KG1 (cell line): Measurements from ENCODE around the gene MB.
A peak's percentile ranks its signal among the peaks of the same experiment; 100 is the strongest.

Experiments used
- DNase-seq: peaks from one replicate; lab custom pipeline; 2025; lab: John Stamatoyannopoulos, UW

Gene MB

DNA sequence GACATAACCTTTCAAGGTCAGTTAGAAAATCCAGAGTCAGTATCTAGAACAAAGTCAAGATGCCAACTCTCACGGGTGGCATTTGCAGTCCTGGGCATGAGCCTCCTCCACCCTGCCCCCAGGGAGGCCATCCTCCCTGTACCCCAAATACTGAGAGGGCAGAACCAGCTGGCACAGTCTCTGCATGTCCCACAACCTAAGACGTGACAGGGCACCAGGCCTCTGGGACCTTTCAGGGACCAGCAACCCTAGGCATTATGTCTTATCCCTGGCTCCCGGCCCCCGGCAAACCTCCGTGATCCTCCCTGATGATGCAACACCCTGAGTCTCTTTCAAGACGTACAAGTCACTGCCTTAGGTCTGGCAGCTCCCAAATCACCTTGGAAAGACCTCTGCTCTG, 2.0 kb downstream of the MB start:
- DNase-seq, result no peak

DNA sequence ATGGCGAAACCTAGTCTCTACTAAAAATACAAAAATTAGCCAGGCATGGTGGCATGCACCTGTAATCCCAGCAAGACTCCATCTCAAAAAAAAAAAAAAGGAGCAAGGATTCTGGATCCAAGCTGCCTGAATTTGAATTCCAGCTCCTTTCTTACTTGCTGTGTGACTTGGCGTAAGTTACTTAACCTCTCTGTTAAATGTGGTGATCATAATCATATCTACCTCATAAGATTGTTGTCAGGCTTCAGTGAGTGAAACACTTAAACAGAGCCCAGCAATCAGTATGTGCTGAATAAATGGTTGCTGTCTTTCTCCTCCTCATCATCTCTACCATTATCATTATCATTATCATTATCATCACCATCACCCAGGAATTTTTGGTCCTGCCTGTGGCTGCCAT, 2.7 kb downstream of the MB start:
- no peak for DNase-seq

DNA sequence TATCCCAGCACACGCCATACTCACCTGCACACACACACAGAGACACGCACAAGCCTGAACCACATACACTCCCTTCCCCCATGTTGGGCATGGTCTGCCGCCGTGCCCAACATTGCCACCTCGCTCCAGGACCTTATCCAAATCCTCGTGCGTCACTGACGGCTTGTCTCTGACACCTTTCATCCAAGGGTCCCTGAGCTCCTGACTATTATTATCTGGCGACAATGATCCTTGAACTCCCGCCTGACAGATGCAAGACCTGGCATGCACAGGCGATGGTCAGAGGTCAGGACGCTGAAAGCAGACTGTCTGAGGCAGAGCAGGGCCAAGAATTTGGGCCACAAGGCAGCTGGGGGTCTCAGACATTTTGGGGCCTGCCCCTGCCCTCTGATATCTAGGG, 4.2 kb downstream of the MB start:
- DNase-seq, result no peak

DNA sequence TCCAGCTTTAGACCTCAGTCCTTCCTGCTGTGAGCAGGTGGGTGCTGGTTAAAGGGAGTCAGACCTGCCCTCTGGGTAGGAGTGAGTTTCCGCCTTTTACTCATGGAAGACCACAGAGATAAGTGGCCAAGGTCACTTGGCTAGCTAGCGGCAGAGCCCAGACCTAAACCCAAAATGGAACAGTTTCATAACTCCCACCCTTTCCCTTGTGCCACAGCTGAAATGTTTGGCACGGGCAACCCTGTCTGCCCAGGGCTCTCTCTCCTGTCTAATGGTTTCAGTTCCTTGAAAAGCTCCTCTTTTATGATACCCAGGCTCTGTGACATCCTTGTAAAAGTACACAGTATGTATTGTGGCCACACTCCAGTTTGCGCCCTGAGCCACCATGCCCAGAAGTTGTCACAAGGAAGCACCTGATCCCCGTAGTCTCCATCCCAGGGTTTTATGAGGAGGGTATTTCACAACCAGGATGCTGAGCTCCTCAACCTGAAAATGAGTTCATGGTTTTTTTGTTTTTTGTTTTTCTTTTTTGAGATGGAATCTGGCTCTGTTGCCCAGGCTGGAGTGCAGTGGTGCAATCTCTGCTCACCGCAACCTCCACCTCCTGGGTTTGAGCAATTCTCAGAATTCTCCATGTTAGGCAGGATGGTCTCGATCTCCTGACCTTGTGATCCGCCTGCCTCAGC, 5.1 kb downstream of the MB start:
- DNase-seq, result peak; percentile 23

DNA sequence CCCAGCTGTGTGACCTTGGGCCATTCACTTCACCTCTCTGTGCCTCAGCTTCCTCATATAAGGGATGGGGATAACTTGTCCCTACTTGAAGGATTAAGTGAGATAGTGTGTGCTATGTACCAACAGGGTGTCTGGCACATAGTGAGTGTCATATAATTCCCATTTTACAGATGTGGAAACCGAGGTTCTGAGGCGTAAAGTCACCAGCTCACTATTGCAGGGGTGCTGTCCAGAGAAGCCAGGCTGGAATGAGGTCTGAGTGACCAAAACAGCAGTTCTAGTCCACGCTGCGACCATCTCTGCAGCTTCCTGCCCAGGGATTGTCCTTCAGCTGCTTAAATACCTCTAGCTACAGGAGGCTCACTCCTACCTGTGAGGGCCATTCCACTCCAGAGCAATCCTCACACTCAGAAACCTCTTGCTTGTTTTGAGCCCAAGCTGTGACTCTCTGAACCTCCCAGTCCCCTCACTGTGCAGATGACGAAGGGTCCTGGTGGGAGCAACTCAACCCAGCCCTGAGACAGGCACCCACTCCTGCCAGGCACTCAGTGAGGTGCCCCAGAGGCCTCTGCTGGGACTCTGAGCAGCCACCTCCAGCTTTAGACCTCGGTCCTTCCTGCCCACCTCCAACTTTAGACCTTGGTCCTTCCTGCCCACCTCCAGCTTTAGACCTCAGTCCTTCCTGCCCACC, 5.8 kb downstream of the MB start:
- DNase-seq, result no peak

DNA sequence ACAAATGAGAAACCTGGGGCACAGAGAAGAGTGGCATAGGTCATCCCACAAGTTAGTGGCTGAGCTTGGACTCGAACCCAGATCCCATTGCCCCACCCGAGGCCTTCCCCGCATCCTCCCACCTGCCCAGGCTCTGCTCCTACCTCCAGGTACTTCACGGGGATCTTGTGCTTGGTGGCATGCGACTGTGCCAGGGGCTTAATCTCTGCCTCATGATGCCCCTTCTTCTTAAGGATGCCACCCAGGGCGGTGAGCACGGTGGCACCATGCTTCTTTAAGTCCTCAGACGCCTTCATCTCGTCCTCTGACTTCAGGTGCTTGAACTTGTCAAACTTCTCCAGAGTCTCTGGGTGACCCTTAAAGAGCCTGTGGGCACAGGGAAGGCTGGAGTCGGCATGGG, 6.4 kb downstream of the MB start:
- no peak for DNase-seq

DNA sequence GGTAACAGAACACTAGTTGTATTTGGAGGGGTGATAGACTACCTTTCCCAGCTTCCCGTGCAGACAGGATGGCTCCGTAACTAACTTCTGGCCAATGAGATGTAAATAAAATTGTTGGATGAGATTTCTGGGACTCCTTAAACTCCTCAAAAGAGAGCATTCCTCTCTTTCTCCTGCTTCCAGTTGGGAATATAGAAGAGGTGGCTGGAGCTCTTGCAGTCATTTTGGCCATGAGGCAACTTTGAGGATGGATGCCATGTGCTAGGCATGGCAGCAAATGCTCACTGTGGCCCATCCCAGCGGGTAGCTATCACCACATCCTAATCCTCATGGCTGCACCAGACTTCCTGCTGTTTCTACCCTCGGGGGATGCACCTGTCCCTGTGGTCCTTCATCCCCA, 7.4 kb downstream of the MB start:
- DNase-seq, result no peak

DNA sequence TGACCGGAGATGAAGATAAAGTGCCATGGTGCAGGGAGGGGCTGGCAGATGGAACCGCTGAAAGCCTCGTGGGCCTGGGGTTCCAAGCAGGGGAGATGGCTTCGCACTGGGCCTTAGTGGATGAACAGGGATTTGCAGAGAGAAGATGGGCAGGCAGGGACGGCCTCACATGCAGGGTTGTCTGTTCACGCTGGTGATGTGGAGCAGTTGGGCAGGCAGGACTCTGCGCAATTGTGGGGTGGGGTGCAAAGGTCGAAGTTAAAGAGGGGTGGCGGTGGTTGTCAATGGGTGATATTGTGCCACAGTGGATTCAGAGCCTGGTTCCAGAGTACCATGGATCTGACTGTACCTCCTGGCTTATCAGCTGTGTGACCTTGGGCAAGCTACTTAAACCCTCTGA, 7.9 kb downstream of the MB start:
- DNase-seq, result no peak

DNA sequence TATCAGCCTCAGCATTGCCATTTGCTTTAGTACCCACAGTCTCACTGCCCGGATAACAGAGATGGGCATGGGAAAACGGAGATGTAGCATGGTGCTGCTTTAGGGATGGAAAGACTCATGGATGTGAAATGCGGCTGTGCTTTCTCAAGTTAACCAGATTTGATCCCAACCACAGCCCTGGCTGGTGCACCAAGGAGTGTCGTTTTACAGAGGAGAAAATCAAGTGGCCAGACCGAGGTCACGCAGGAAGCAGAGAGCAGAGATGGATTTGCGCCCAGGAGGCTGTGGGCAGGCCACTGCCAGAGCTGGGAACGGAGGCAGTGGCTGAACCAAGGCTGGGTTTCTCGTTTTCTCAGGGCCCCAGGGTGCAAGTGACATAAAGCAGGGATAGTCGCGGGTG, 9.0 kb downstream of the MB start:
- no peak for DNase-seq

DNA sequence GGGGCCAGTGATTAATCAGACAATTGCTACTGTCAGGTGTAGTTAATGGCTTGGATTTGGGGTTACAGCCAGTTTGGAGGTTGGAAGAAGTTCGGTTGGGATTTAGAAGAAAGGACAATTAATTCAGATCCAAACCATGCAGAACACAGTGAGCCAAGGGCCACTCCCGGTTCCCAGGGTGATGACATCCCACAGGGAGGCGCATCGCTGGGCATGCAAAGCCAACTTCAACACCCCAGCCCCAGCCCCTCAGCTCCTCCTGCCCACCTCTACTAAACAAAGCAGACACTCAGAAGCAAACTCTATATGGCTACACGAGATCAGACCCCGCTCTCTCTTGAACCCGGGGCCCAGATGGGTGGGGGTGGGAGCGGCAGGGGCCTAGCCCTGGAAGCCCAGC, 10.2 kb downstream of the MB start:
- DNase-seq, result no peak

DNA sequence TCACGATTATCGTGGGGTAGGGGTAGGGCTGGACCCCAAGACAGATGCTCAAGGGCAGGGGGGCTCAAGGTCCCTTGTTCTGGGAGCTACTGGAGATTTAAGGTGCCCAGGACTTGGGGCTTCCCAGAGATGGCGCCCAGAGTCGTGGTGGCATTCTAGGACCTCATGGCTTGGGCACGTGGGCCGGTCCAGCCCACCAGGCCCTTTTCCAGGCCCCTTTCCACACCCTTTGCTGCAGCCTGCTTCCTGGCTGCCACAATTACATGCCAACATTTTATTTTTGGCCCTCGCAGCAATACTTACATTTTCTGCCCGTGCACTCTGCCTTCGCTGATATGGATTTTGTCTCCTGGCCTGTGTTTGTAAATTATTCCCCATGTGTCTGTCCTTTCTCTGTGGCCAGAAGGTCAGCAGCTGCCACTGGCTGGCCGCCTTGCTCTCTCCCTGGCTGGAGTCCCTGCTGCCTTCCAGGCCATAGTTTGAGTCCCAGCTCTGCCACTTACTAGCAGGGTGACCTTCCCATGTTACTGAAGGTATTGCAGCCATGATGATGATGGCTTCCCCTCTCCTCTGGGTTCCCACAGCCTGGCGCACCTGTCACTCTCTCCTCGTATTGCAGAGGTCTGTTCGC, 11.2 kb downstream of the MB start:
- DNase-seq, result no peak

DNA sequence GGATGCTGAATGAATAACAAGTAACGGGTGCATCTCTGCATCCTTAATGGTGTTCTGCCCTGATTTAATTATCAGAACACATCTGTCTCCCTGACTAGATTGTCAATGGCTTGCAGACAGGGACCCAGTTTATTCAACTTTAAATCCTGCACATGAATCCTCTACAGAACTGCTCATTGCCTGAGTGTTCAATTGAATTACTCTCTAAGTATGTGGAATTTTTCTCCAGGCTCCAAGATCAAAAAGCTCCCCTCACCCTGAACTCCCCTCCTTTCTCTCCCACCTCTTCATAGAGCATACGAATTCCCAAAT, 11.8 kb downstream of the MB start:
- DNase-seq, result no peak

DNA sequence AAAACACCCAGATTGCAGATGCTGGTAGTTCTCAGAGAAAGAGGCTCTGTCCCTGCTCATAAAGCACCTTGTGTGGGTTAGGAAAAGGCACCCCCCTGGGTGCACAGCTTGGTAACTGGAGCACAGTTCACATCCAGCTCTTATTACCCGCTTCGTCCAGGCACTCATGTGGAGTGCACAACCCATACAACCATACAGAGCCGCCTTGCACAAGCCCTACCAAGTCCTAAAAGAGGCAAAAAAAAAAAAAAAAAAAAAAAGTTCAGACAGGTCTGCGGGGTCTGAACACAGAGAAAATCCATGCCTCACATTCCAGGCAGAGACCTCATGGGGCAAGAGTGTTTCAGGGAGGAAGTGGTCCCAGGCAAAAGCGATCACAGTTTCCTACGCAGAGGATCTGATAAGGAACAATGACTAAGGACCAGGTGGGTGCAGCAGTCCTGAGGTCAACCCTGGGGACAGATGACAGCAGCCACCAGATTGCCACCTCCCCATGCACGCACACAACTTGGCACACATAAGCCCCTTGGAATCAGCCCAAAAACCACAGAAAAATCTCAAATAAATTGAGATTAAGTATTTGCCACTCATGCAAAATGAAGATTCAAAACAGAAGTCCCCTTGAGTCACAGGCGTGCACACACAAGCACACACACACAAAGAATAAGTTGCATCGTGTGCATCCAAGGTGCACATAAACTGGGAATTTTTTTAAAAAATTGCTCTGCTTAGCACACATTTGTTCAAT, 12.3 kb downstream of the MB start:
- DNase-seq, result no peak

DNA sequence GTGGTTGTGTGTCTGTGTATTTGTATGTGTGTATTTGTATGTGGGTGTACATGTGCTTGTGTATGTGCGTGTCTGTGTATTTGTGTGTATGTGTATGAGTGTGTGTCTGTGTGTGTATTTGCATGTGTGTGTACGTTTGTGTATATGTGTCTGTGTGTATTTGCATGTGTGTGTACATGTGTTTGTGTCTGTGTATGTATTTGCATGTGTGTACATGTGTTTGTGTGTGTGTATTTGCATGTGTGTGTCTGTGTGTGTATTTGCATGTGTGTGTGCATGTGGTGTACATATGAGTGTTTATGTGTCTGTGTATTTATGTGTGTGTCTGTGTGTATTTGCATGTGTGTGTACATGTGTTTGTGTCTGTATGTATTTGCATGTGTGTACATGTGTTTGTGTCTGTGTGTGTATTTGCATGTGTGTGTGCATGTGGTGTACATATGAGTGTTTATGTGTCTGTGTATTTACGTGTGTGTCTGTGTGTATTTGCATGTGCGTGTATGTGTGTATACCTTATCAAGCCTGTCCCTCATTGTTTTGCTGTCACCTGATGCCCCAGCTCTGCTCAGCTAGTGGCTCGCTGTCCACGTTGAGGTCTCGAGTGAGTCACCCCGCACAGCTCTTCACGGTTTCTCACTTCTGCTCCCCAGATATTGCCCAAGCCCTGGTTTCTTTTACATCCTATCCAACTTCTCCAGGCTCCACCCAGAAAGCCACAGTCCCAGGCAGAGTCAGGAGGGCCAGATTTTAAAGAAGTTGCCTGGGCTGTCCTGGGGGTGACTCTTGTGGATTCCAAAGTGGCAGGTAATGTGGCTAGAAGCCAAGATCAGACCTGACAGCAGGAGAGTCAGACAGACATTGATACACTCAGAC, 15.2 kb downstream of the MB start:
- peak; percentile 17 for DNase-seq

DNA sequence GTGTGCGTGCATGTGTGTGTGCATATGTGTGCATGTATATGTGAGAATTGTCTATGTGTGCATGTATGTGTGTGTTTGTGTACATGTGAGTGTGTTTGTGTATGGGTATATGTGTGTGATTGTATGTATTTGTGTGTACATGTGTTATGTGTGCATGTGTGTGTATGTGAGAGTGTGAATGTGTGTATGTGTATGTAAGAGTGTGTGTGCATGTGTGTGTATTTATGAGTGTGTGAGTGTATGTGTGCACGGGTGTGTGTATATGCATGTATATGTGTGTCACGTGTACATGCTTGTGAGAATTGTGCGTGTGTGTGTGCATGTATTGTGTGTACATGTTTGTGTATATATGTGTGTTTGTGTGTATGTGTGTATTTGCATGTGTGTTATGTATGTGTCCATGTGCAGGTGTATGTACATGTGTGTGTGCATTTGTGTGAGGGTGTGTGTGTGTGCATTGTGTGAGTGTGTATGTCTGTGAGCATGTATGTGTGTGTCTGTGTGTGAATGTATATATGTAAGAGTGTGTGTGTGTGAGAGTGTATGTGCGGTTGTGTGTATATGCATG, 16.0 kb downstream of the MB start:
- DNase-seq, result no peak

DNA sequence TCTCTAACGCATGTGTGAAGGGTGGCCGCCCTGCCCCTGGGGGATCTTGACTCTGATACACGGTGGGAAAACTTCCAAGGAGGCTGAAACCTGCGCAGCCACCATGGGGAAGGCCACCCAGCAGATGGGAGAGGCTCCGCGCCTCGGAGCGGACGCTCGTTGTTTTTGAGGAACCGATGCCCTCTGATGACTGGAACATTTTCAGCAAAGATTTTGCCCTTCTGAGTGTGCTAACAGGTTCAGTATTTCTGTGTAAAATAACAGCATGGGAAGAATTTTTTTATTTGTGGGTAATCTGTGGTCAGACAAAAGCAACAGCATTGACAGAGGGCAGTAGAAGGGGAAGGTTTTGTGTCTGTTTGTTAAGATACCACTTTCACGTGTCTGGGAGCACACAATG, 16.7 kb downstream of the MB start:
- DNase-seq, result no peak

DNA sequence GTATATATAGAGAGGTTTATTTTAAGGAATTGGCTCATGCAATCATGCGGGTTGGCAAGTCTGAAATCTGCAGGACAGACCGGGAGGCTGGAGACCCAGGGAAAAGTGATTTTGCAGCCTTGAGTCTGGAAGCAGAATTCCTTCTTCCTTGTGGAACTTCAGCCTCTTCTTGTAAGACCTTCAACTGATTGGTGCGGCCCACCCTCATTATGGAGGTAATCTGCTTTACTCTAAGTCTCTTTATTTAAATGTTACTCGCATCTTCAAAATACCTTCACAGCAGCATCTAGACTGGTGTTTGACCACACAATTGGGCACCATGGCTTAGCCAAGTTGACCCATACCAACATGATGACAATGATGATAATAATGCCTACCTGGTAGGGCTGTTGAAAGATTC, 17.8 kb downstream of the MB start:
- no peak for DNase-seq

DNA sequence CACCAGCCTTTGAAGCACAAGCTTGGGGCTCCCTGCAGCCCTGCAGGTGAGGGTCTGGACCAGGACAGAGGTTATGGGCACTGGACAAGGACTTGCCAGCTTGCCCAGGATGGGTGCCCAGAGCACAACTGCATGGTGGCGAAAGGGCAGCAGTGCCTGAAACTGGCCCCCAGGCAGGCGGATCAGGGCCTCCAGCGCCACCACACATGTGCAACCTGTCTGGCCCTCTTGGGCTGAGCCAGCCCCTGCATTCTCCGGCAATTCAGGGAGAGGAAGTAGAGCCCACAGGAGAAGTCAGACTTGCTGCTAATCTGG, 18.8 kb downstream of the MB start:
- no peak for DNase-seq

DNA sequence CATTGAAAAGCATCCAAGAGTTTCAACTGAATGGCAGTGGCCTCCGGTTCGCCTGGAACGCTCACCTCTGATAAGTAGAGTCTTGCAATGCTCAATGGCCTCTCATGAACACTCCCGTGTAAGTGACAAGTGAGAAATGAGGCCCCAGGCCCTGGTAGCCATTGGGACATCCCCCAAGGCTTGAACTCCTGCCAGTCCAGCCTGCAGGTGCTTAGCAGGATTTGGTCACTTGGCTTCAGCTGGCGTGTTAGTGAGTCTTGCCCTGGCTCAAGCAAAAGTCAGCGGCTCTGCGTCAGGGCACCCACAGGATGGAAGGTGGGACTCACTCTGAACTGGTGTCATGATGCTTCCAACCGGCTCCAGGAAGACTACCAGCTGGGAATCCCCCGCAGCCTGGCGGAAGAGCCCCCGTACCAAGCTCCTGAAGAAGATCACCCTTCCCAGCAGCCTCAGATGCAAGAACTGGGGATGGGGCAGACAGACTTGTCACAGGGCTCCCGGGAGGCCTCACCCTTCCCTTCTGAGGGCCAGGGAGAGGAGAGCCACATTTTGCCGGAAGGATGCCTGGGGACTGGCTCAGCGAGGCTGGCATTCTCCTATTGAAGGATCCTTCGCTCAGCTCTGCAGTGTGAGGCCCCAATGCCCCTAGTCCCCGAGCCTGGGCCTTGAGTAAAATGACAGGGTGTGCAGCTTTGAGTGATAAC, 19.3 kb downstream of the MB start:
- no peak for DNase-seq

DNA sequence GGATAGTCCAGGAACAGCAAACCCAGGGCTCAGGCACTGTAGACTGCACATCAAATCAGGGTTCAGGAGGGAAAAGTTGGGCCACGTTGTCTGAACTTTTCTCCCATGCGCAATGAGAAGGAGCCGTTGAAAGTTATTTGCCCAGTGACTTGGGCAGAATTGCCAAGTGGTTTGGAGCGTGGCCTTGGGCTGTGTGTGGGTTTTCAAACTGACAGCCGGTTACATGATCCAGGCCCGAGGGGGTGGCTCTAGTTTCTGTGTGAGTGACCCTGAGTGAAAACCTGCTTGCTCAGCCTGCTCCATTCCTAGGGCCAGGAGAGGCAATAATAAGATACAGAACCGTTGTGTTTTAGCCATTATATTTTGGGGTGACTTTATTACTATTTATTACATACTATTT, 20.3 kb downstream of the MB start:
- DNase-seq, result no peak

DNA sequence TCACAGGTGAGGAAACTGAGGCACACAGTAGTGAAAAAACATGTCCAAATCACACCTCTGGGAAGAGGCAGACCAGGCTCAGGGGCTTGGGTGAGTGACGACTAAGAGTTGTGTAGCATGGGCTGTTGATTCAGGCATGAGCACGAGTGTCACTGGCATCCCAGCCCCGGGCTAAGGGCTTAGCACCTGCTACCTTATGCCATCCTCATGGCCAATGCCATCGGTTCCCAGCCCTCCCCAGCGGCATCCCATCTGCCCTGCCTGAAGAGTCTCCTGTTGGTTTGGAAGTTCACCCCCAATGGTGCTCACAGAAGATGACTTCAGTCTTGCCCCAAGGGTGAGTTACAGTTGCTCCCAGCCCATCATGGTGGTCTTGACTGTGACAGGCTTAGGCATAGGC, 22.4 kb downstream of the MB start:
- no peak for DNase-seq
